Measurements from ENCODE around the gene CTNNA3.

CTNNA3 gene

GRCh38 chr10:67603701-67604100 is 92.3 kb downstream of the CTNNA3 start:
- H3K9me3 ChIP-seq (ENCODE audit: insufficient read depth, low read depth, low read length): no peaks in the 10 kb centered on the region
- peaks cover 46% of the 10 kb centered on the region for H3K27me3 ChIP-seq (ENCODE audit: insufficient read depth, low read length, poor library complexity, severe bottlenecking)
- no peaks in the 10 kb centered on the region for H3K79me2 ChIP-seq (ENCODE audit: insufficient read depth, low read length)
- no peaks in the 10 kb centered on the region for H3F3A ChIP-seq (ENCODE audit: low read depth)
- no peak overlapping the region for H3K4me3 ChIP-seq (ENCODE audit: low read length, poor library complexity, severe bottlenecking)
- no peak overlapping the region for H2AFZ ChIP-seq (ENCODE audit: low read length)
- H3K4me2 ChIP-seq (ENCODE audit: low read depth, low read length, poor library complexity, severe bottlenecking): no peak overlapping the region
- no peaks in the 10 kb centered on the region for H3K36me3 ChIP-seq (ENCODE audit: insufficient read depth, low read length)
- H4K20me1 ChIP-seq (ENCODE audit: insufficient read depth, low read length, poor library complexity, severe bottlenecking): no peaks in the 10 kb centered on the region
- no peak overlapping the region for H3K9ac ChIP-seq (ENCODE audit: low read depth, low read length, poor library complexity, severe bottlenecking)
- H3K4me1 ChIP-seq (ENCODE audit: insufficient read depth, low read length, poor library complexity, severe bottlenecking): no peaks in the 10 kb centered on the region
- TF ChIP-seq CTCF (conservative IDR thresholded peaks at IDR 0.05; ENCODE audit: low read length) (no peak), EZH2phosphoT487 (IDR thresholded peaks at IDR 0.05; ENCODE audit: borderline replicate concordance) (no peak)
- no peaks in the 10 kb centered on the region for H3K9me2 ChIP-seq (replicated peaks; ENCODE audit: low read depth, low read length)

GRCh38 chr10:67603086-67603485 is 92.9 kb downstream of the CTNNA3 start:
- TF ChIP-seq EZH2phosphoT487 (IDR thresholded peaks at IDR 0.05; ENCODE audit: borderline replicate concordance) (no peak), CTCF (conservative IDR thresholded peaks at IDR 0.05; ENCODE audit: low read length) (no peak)
- Histone ChIP-seq H3K9ac (ENCODE audit: low read depth, low read length, poor library complexity, severe bottlenecking) (no peak overlapping the region), H3K4me3 (ENCODE audit: low read length, poor library complexity, severe bottlenecking) (no peak overlapping the region), H2AFZ (ENCODE audit: low read length) (no peak overlapping the region), H3K4me1 (ENCODE audit: insufficient read depth, low read length, poor library complexity, severe bottlenecking) (no peaks in the 10 kb centered on the region), H3K9me3 (ENCODE audit: insufficient read depth, low read depth, low read length) (no peaks in the 10 kb centered on the region), H3K4me2 (ENCODE audit: low read depth, low read length, poor library complexity, severe bottlenecking) (no peak overlapping the region), H3K36me3 (ENCODE audit: insufficient read depth, low read length) (no peaks in the 10 kb centered on the region), H3K9me2 (replicated peaks; ENCODE audit: low read depth, low read length) (no peaks in the 10 kb centered on the region), H3K79me2 (ENCODE audit: insufficient read depth, low read length) (no peaks in the 10 kb centered on the region), H3F3A (ENCODE audit: low read depth) (no peaks in the 10 kb centered on the region), H4K20me1 (ENCODE audit: insufficient read depth, low read length, poor library complexity, severe bottlenecking) (no peaks in the 10 kb centered on the region), H3K27me3 (ENCODE audit: insufficient read depth, low read length, poor library complexity, severe bottlenecking) (peaks cover 41% of the 10 kb centered on the region)

GRCh38 chr10:67602268-67602950 is 93.6 kb downstream of the CTNNA3 start:
- Histone ChIP-seq H3K36me3 (ENCODE audit: insufficient read depth, low read length) (no peaks in the 10 kb centered on the region), H3K79me2 (ENCODE audit: insufficient read depth, low read length) (no peaks in the 10 kb centered on the region), H3K27me3 (ENCODE audit: insufficient read depth, low read length, poor library complexity, severe bottlenecking) (peaks cover 35% of the 10 kb centered on the region), H2AFZ (ENCODE audit: low read length) (no peak overlapping the region), H3K4me2 (ENCODE audit: low read depth, low read length, poor library complexity, severe bottlenecking) (no peak overlapping the region), H3K9ac (ENCODE audit: low read depth, low read length, poor library complexity, severe bottlenecking) (no peak overlapping the region), H3K4me3 (ENCODE audit: low read length, poor library complexity, severe bottlenecking) (no peak overlapping the region), H4K20me1 (ENCODE audit: insufficient read depth, low read length, poor library complexity, severe bottlenecking) (no peaks in the 10 kb centered on the region), H3K4me1 (ENCODE audit: insufficient read depth, low read length, poor library complexity, severe bottlenecking) (no peaks in the 10 kb centered on the region), H3K9me2 (replicated peaks; ENCODE audit: low read depth, low read length) (no peaks in the 10 kb centered on the region), H3F3A (ENCODE audit: low read depth) (no peaks in the 10 kb centered on the region), H3K9me3 (ENCODE audit: insufficient read depth, low read depth, low read length) (peaks cover 4% of the 10 kb centered on the region; the same call in 1 of the 2 replicates)
- TF ChIP-seq EZH2phosphoT487 (IDR thresholded peaks at IDR 0.05; ENCODE audit: borderline replicate concordance): no peak
- no peak for TF ChIP-seq CTCF (conservative IDR thresholded peaks at IDR 0.05; ENCODE audit: low read length)
